DOHH2 (cell line): ENCODE data around the gene PRR15.

Experiments
- H3F3A ChIP-seq: fragments of 200-600 bp; sonication (generic), shearing (Covaris generic); 2 replicates; pipeline ENCODE4 v1.6.0; 2016; ENCODE audit warnings: antibody characterized with exemption, mild to moderate bottlenecking; ENCODE audit not compliant: control insufficient read depth, insufficient read depth
- H3K27ac ChIP-seq: fragments of 200-600 bp; sonication (generic); 2 replicates; pipeline ENCODE4 v1.5.1; 2014; ENCODE audit warnings: low read depth, mild to moderate bottlenecking, low read length, moderate library complexity
- H3K27me3 ChIP-seq: fragments of 200-600 bp; sonication (generic); 2 replicates; pipeline ENCODE4 v1.6.1; 2014; ENCODE audit warnings: mild to moderate bottlenecking, low read length, mixed read lengths; ENCODE audit not compliant: control insufficient read depth
- H3K36me3 ChIP-seq: fragments of 200-600 bp; sonication (generic); 2 replicates; pipeline ENCODE4 v1.6.1; 2014; ENCODE audit warnings: mild to moderate bottlenecking, low read length, moderate library complexity, mixed read lengths; ENCODE audit not compliant: control insufficient read depth
- H3K4me1 ChIP-seq: fragments of 200-600 bp; sonication (generic); 2 replicates; pipeline ENCODE4 v1.6.1; 2014; ENCODE audit warnings: mild to moderate bottlenecking, low read length, mixed read lengths; ENCODE audit not compliant: control insufficient read depth
- H3K4me2 ChIP-seq: fragments of 200-600 bp; sonication (generic); 2 replicates; pipeline ENCODE4 v1.6.0; 2014; ENCODE audit warnings: mild to moderate bottlenecking, low read length, moderate library complexity
- H3K4me3 ChIP-seq: fragments of 200-600 bp; sonication (generic); 2 replicates; pipeline ENCODE4 v1.5.1; 2014; ENCODE audit warnings: mild to moderate bottlenecking, low read length, mixed read lengths
- H3K79me2 ChIP-seq: fragments of 200-600 bp; sonication (generic); 2 replicates; pipeline ENCODE4 v1.6.1; 2014; ENCODE audit warnings: mild to moderate bottlenecking, low read length, mixed read lengths; ENCODE audit not compliant: control insufficient read depth
- H3K9me2 ChIP-seq: fragments of 200-600 bp; sonication (generic); replicated peaks from 2 replicates; pipeline ENCODE4 v1.6.1; 2014; ENCODE audit warnings: mild to moderate bottlenecking, low read length, mixed read lengths; ENCODE audit not compliant: control insufficient read depth
- H3K9me3 ChIP-seq: fragments of 200-600 bp; sonication (generic); 2 replicates; pipeline ENCODE4 v1.6.1; 2014; ENCODE audit warnings: antibody characterized with exemption, low read length, mixed read lengths; ENCODE audit not compliant: control insufficient read depth, insufficient read depth
- H4K20me1 ChIP-seq: fragments of 200-600 bp; sonication (generic); 2 replicates; pipeline ENCODE4 v1.6.0; 2014; ENCODE audit warnings: low read depth, mild to moderate bottlenecking, antibody characterized with exemption, low read length, moderate library complexity; ENCODE audit not compliant: control insufficient read depth, insufficient read depth
- CTCF ChIP-seq: fragments of 200-600 bp; sonication (generic); IDR thresholded peaks from one replicate; pipeline ENCODE4 v1.5.1; 2014; ENCODE audit warnings: antibody characterized with exemption, mild to moderate bottlenecking, low read depth, low read length; ENCODE audit not compliant: poor library complexity, severe bottlenecking
- EZH2phosphoT487 ChIP-seq: fragments of 200-600 bp; sonication (generic); IDR thresholded peaks from 2 replicates; pipeline ENCODE4 v1.6.1; 2017; ENCODE audit warnings: borderline replicate concordance, mild to moderate bottlenecking, antibody characterized with exemption, low read length, moderate library complexity, mixed read lengths

PRR15 gene

GRCh38 chr7:29572558-29572957, 8.9 kb downstream of the PRR15 start:
- no peaks in the 10 kb centered on the region for H3K36me3 ChIP-seq
- H3K27ac ChIP-seq = no peak overlapping the region
- no peak overlapping the region for H3K4me3 ChIP-seq
- peaks cover 6% of the 10 kb centered on the region; the same call in 1 of the 2 replicates for H3K9me3 ChIP-seq
- H3F3A ChIP-seq = no peaks in the 10 kb centered on the region
- peaks cover 10% of the 10 kb centered on the region; the same call in 1 of the 2 replicates for H3K27me3 ChIP-seq
- TF ChIP-seq EZH2phosphoT487 (no peak), CTCF (no peak)
- H3K4me1 ChIP-seq = no peaks in the 10 kb centered on the region
- H3K4me2 ChIP-seq = no peak overlapping the region
- H4K20me1 ChIP-seq = no peaks in the 10 kb centered on the region
- H3K9me2 ChIP-seq = no peaks in the 10 kb centered on the region
- H3K79me2 ChIP-seq = no peaks in the 10 kb centered on the region

- Histone ChIP-seq H3K4me3 (no peak overlapping the region), H3K4me2 (no peak overlapping the region), H3K27me3 (peaks cover 8% of the 10 kb centered on the region; the same call in 1 of the 2 replicates), H4K20me1 (no peaks in the 10 kb centered on the region), H3K79me2 (no peaks in the 10 kb centered on the region), H3K36me3 (no peaks in the 10 kb centered on the region), H3K9me2 (no peaks in the 10 kb centered on the region), H3F3A (no peaks in the 10 kb centered on the region), H3K9me3 (peaks cover 8% of the 10 kb centered on the region; the same call in 1 of the 2 replicates), H3K27ac (no peak overlapping the region), H3K4me1 (no peaks in the 10 kb centered on the region)
- TF ChIP-seq EZH2phosphoT487 = no peak
- TF ChIP-seq CTCF = no peak
These were observed 9.9 kb downstream of the PRR15 start for GRCh38 chr7:29573567-29573966.

- Histone ChIP-seq H3K27me3 (peaks cover 3% of the 10 kb centered on the region; the same call in 1 of the 2 replicates), H3K4me1 (no peaks in the 10 kb centered on the region), H3K9me3 (peaks cover 17% of the 10 kb centered on the region; the same call in 1 of the 2 replicates), H3K27ac (no peak overlapping the region), H3K36me3 (no peaks in the 10 kb centered on the region), H3F3A (no peaks in the 10 kb centered on the region), H3K4me3 (no peak overlapping the region), H4K20me1 (no peaks in the 10 kb centered on the region), H3K9me2 (no peaks in the 10 kb centered on the region), H3K79me2 (no peaks in the 10 kb centered on the region), H3K4me2 (no peak overlapping the region)
- TF ChIP-seq EZH2phosphoT487 (no peak), CTCF (no peak)
These were observed 11.0 kb downstream of the PRR15 start for GRCh38 chr7:29574659-29575058.
